Heart right ventricle (tissue), 16 donors: ENCODE results near the gene BCAP29. TPM values are rescaled to one million over a fixed set of nuclear protein-coding genes. Genes with fewer than 3 reads are reported as not detected.
A peak's percentile ranks its signal among the peaks of the same experiment; 100 is the strongest.

Experiments used
- ATAC-seq, 8 donors: fragments of 200-7000 bp; cut with Tn5 transposase; one replicate each; pipeline ENCODE4 v1.9.1; 2020; ENCODE audit warnings: mild to moderate bottlenecking in 8 of 8, moderate library complexity in 8 of 8, moderate number of reproducible peaks in 1 of 8
- DNase-seq, 2 donors: peaks; one replicate each; pipeline ENCODE4 v3.0.0-alpha.2; 2020
- H3K27ac ChIP-seq, 10 donors: fragments of 200-600 bp; sonication (generic) in 2 of 10; one replicate each; pipeline versions ENCODE4 v1.5.0 to v1.8.0; 2020 to 2022; ENCODE audit warnings: mild to moderate bottlenecking in 3 of 10
- H3K27me3 ChIP-seq, 7 donors: fragments of 200-600 bp; one replicate each; pipeline ENCODE4 v1.8.0; 2021 to 2022; ENCODE audit warnings: mild to moderate bottlenecking in 2 of 7
- H3K36me3 ChIP-seq, 9 donors: fragments of 200-600 bp; sonication (generic) in 1 of 9; one replicate each; pipeline versions ENCODE4 v1.5.0 to v1.8.0; 2020 to 2022; ENCODE audit warnings: mild to moderate bottlenecking in 2 of 9
- H3K4me1 ChIP-seq, 9 donors: fragments of 200-600 bp; sonication (generic) in 1 of 9; one replicate each; pipeline versions ENCODE4 v1.5.0 to v1.8.0; 2020 to 2022; ENCODE audit warnings: mild to moderate bottlenecking in 4 of 9
- H3K4me3 ChIP-seq, 10 donors: fragments of 200-600 bp; sonication (generic) in 2 of 10; one replicate each; pipeline versions ENCODE4 v1.5.0 to v1.8.0; 2020 to 2022; ENCODE audit warnings: mild to moderate bottlenecking in 7 of 10, moderate library complexity in 2 of 10
- H3K9me3 ChIP-seq, 11 donors: fragments of 200-600 bp in 10 of 11; sonication (generic) in 2 of 11; one replicate each; pipeline versions ENCODE4 v1.5.0 to v1.8.0; 2013 to 2022; ENCODE audit warnings: mild to moderate bottlenecking in 2 of 11, control low read depth in 1 of 11, moderate library complexity in 1 of 11
- WGBS, 2 donors: extraction: QIAGEN DNeasy Blood & Tissue Kit; methylation state at CpG; one replicate each; pipeline ENCODE4 v1.1.7; 2013; ENCODE audit warnings: inconsistent platforms in 1 of 2; 5-methylcytosine and 5-hydroxymethylcytosine counted together
- intact Hi-C, 10 donors: fragments of 100-400 bp; cut with DNase I; formaldehyde crosslinking; loops; one replicate each; pipeline versions ENCODE4 v1.11.1 to v1.14.2; 2022
- polyA plus RNA-seq, 2 donors: library from polyadenylated mRNA; stranded (reverse); fragments of 200-250 nt; gene quantifications; one replicate each; pipeline ENCODE4 v1.2.3, GENCODE V29; 2013
- total RNA-seq, 10 donors: library from RNA; stranded (reverse); fragmentation: NEBNext Ultra II Directional in 3 of 10; extraction: Animal tissue kit (Norgen Biotek cat#: 25700) in 3 of 10; gene quantifications; one replicate each; pipeline versions ENCODE4 v1.2.1 to v1.2.4, GENCODE V29; 2021 to 2023
- TF ChIP-seq, protein P1 (sequence below), 9 donors: fragments of 200-600 bp; sonication (generic) in 2 of 9; IDR thresholded peaks; one replicate each; pipeline versions ENCODE4 v1.5.0 to v1.8.0; 2021 to 2022; ENCODE audit warnings: antibody characterized with exemption in 9 of 9, mild to moderate bottlenecking in 5 of 9, moderate library complexity in 1 of 9
- donor health status: Arrhythmogenic right ventricular cardiomyopathy.
- donor health status: ischemic (EF 13 %, LVEDD 7.1; RV severe dilation, severe dysfunction).
- donor health status: healthy with polysubstance abuse.
- donor health status: DM: no; HTN: yes; CAD: no.
- donor health status: DM: no; HTN: no; CAD: no.
- donor health status: ischemic (EF 25% LVEDD 6.9; RV normal size, moderate dysfunction).
- donor health status: ischemic (EF 25% LVEDD 5.7; RV mildly dilated, moderate dysfunction).
- donor health status: healthy.
- donor health status: DM: yes; HTN: yes; CAD: no.
- donor health status: Ischemic cardiomyopathy.
- donor health status: ischemic (EF 35%, LVEDD 5.7; RV mildly dilated, moderate dysfunction).
- donor health status: nonischemic (EF 11% LVEDD 7.7; RV severe dilation, severe dysfunction).
- donor health status: DM: yes; HTN: yes; CAD: no.
- donor health status: PGD.
- donor health status: ischemic (EF 29% LVEDD 5.4; RV normal size, mild dysfunction).
- donor health status: nonischemic (EF 23%, LVEDD 6.1; RV moderate dilation, normal function).

BCAP29 gene
- total and polyA plus RNA-seq, 12 donors, result 62.7 to 141 (median 111) TPM

DNA sequence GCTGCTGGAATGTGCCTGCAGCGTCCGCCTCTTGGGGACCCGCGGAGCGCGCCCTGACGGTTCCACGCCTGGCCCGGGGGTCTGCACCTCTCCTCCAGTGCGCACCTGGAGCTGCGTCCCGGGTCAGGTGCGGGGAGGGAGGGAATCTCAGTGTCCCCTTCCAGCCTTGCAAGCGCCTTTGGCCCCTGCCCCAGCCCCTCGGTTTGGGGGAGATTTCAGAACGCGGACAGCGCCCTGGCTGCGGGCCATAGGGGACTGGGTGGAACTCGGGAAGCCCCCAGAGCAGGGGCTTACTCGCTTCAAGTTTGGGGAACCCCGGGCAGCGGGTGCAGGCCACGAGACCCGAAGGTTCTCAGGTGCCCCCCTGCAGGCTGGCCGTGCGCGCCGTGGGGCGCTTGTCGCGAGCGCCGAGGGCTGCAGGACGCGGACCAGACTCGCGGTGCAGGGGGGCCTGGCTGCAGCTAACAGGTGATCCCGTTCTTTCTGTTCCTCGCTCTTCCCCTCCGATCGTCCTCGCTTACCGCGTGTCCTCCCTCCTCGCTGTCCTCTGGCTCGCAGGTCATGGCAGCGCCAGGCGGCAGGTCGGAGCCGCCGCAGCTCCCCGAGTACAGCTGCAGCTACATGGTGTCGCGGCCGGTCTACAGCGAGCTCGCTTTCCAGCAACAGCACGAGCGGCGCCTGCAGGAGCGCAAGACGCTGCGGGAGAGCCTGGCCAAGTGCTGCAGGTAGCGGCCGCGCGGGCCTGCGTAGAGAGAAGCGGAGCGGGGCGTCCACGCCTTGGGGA, 81.2 kb downstream of the BCAP29 start:
- Histone ChIP-seq H3K4me3 (peak overlapping the region; percentile 2 to 77 (median 54)), H3K27ac (no peak overlapping the region), H3K27me3 (peaks cover 0 to 55% (median 23%) of the 10 kb centered on the region in 7 donors), H3K9me3 (no peaks in the 10 kb centered on the region), H3K36me3 (no peaks in the 10 kb centered on the region), H3K4me1 (peaks cover 0 to 19% (median 11%) of the 10 kb centered on the region in 9 donors)
- DNase-seq (peak; percentile 19 to 54), ATAC-seq (peak; percentile 75 to 91 (median 88))
- WGBS, 2 donors, result 0 to 1% methylated on average over 71 to 73 of the region's 73 CpGs
- TF ChIP-seq, protein P1, sequence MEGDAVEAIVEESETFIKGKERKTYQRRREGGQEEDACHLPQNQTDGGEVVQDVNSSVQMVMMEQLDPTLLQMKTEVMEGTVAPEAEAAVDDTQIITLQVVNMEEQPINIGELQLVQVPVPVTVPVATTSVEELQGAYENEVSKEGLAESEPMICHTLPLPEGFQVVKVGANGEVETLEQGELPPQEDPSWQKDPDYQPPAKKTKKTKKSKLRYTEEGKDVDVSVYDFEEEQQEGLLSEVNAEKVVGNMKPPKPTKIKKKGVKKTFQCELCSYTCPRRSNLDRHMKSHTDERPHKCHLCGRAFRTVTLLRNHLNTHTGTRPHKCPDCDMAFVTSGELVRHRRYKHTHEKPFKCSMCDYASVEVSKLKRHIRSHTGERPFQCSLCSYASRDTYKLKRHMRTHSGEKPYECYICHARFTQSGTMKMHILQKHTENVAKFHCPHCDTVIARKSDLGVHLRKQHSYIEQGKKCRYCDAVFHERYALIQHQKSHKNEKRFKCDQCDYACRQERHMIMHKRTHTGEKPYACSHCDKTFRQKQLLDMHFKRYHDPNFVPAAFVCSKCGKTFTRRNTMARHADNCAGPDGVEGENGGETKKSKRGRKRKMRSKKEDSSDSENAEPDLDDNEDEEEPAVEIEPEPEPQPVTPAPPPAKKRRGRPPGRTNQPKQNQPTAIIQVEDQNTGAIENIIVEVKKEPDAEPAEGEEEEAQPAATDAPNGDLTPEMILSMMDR (IDR thresholded peaks at IDR 0.05), result peak in 5 of 9 donors; percentile 10 to 47 (median 43)
- intact Hi-C loops, result no loop called here

DNA sequence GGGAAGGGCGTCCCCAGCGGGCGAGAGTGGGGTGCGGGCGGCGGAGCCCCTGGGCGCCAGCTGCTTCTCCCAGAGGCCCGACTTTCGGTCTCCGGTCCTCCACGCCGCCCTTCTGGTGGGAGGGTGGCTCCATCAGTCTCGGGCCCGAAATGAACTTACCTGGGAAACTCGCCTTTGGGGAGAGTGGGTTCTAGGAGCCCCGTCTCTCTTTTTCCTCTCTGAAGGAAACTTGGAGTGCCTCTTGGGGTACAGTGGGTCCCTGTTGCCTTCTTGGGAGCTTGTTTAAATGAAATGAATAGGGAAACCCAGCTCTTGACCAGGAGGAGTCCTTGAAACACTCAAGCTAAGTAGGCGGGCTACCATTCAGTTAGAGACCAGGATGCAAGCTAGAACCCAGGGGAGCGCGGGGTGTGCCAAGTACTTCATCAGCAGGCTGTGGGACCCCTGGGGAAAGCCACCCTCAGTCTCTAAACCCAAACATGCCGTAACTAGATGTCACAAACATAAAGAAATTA, 81.9 kb downstream of the BCAP29 start:
- H3K27me3 ChIP-seq, result peaks cover 0 to 55% (median 23%) of the 10 kb centered on the region in 7 donors
- no peaks in the 10 kb centered on the region for H3K9me3 ChIP-seq
- ATAC-seq, result no peak
- DNase-seq, result no peak
- TF ChIP-seq, protein P1 (IDR thresholded peaks at IDR 0.05), result peak in 1 of 9 donors; percentile 8
- peaks cover 0 to 19% (median 11%) of the 10 kb centered on the region in 9 donors for H3K4me1 ChIP-seq
- H3K4me3 ChIP-seq, result peak overlapping the region; percentile 2 to 77 (median 54)
- intact Hi-C loops, result no loop called here
- no peak overlapping the region for H3K27ac ChIP-seq
- 15 to 18% methylated on average over 20 of the region's 20 CpGs for WGBS, 2 donors
- no peaks in the 10 kb centered on the region for H3K36me3 ChIP-seq

DNA sequence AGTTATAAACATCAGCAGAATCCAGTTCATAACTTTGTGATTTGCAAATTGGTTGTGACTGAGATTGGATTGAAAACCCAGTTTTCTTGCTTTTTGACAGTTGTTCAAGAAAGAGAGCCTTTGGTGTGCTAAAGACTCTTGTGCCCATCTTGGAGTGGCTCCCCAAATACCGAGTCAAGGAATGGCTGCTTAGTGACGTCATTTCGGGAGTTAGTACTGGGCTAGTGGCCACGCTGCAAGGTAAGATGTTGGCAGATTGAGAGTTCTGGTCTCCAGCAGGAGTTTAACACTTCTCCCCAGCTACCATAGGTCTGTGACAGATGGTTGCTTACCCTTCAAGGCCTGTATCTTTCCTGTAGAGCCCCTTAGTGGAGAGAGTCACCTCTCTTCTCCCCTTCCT, 83.2 kb downstream of the BCAP29 start:
- DNase-seq, result no peak
- Histone ChIP-seq H3K9me3 (no peaks in the 10 kb centered on the region), H3K27me3 (peaks cover 0 to 55% (median 23%) of the 10 kb centered on the region in 7 donors), H3K4me1 (peaks cover 0 to 19% (median 11%) of the 10 kb centered on the region in 9 donors), H3K4me3 (no peak overlapping the region), H3K27ac (no peak overlapping the region), H3K36me3 (no peaks in the 10 kb centered on the region)
- intact Hi-C loops, result no loop called here
- ATAC-seq, result no peak
- TF ChIP-seq, protein P1 (IDR thresholded peaks at IDR 0.05), result no peak
- WGBS, 2 donors, result 87 to 92% methylated on average over 4 of the region's 4 CpGs

DNA sequence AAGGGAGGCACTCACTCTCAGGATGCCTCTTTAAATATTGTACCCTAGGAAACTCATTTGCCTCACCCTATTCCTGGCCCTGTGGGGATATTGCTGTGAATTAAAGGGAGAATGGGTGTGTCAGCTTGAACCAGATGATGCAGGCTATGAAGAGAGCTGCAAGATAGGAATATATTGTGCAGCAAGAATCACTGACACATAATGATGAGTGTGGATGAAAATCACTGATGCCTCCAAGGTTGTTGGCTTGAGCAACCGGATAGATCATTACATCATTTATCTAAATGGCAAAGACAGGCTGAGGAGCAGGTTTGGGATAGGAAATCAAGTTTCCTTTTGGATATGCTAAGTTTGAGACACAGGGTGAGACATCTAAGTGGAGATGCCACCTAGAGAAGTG, 86.7 kb downstream of the BCAP29 start:
- Histone ChIP-seq H3K4me1 (peaks cover 0 to 4% (median 0%) of the 10 kb centered on the region in 9 donors), H3K9me3 (no peaks in the 10 kb centered on the region), H3K4me3 (no peak overlapping the region), H3K36me3 (no peaks in the 10 kb centered on the region), H3K27ac (no peak overlapping the region), H3K27me3 (peaks cover 0 to 25% (median 4%) of the 10 kb centered on the region in 7 donors)
- 90 to 94% methylated on average over 1 of the region's 1 CpG for WGBS, 2 donors
- ATAC-seq (no peak), DNase-seq (no peak)
- intact Hi-C loops, result no loop called here
- TF ChIP-seq, protein P1 (IDR thresholded peaks at IDR 0.05), result no peak
